HG03521 (cell line): ENCODE results near the gene PKMYT1.
"Not testable (repeated sequence)": the region's sequence is repeated elsewhere in the genome, so short reads cannot be mapped to it uniquely, and the experiment has no call there.

Source experiments
- ATAC-seq: cut with Tn5 transposase; IDR thresholded peaks from one replicate; pipeline ENCODE4 v1.9.1; 2021; ENCODE audit warnings: mild to moderate bottlenecking, moderate library complexity; ENCODE audit not compliant: unreplicated experiment

Gene PKMYT1

GRCh38 chr16:2963074-2963722, 17.0 kb downstream of the PKMYT1 start:
- ATAC-seq: no peak

- ATAC-seq: no peak
Observed at GRCh38 chr16:2962334-2963073, 17.7 kb downstream of the PKMYT1 start.

GRCh38 chr16:2960183-2961010, 19.8 kb downstream of the PKMYT1 start:
- ATAC-seq: no peak

GRCh38 chr16:2959206-2959605, 21.0 kb downstream of the PKMYT1 start:
- ATAC-seq: no peak

- no peak for ATAC-seq
Observed at GRCh38 chr16:2956579-2956956, 23.7 kb downstream of the PKMYT1 start.

GRCh38 chr16:2955779-2956578, 24.3 kb downstream of the PKMYT1 start:
- ATAC-seq: no peak

GRCh38 chr16:2955438-2955778, 24.8 kb downstream of the PKMYT1 start:
- no peak for ATAC-seq

- ATAC-seq: no peak
Observed at GRCh38 chr16:2954656-2955381, 25.4 kb downstream of the PKMYT1 start.

- no peak for ATAC-seq
Observed at GRCh38 chr16:2953706-2954627, 26.3 kb downstream of the PKMYT1 start.

- no peak for ATAC-seq
Observed at GRCh38 chr16:2952679-2953078, 27.6 kb downstream of the PKMYT1 start.

GRCh38 chr16:2950773-2951172, 29.5 kb downstream of the PKMYT1 start:
- ATAC-seq: no peak

GRCh38 chr16:2950353-2950724, 29.9 kb downstream of the PKMYT1 start:
- no peak for ATAC-seq

- no peak for ATAC-seq
Observed at GRCh38 chr16:2949705-2950352, 30.4 kb downstream of the PKMYT1 start.

GRCh38 chr16:2948807-2949704, 31.2 kb downstream of the PKMYT1 start:
- no peak for ATAC-seq

- no peak for ATAC-seq
Observed at GRCh38 chr16:2946649-2947048, 33.6 kb downstream of the PKMYT1 start.

GRCh38 chr16:2943716-2944115, 36.5 kb downstream of the PKMYT1 start:
- not testable (repeated sequence) for ATAC-seq

- no peak for ATAC-seq
Observed at GRCh38 chr16:2942045-2942444, 38.2 kb downstream of the PKMYT1 start.

GRCh38 chr16:2939968-2940367, 40.3 kb downstream of the PKMYT1 start:
- no peak for ATAC-seq
